Fibroblast of skin of abdomen (primary cell): Measurements from ENCODE around the gene IGSF3.

Experiments
- DNase-seq: peaks from one replicate; pipeline ENCODE4 v3.0.0-alpha.2; 2013

Gene IGSF3

GRCh38 chr1:116686175-116686574, 18.6 kb upstream of the IGSF3 start:
- DNase-seq = no peak

GRCh38 chr1:116684575-116684974, 17.0 kb upstream of the IGSF3 start:
- DNase-seq = no peak

GRCh38 chr1:116682641-116683221, 15.2 kb upstream of the IGSF3 start:
- DNase-seq = no peak

GRCh38 chr1:116681343-116681899, 13.9 kb upstream of the IGSF3 start:
- no peak for DNase-seq

DNA sequence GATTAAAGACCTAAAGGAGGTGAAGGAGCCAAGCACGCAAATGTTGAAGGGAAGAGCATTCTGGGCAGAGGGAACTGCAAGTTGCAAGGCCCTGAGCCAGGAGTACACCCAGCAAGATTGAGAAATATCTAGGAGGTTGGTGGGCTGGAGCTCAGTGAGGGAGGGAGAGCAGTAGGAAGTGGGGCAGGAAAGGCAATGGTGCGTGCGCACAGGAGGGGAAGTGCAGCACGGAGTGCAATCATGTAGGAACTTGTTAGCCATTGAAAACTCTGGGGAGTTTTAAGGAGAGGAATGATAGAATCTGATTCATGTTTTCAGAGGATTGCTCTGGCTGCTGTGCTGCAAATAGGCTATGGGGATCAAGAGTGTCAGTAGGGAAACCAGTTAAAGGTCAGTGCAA, 13.2 kb upstream of the IGSF3 start:
- no peak for DNase-seq

- no peak for DNase-seq
Observed at GRCh38 chr1:116679828-116680628, 12.5 kb upstream of the IGSF3 start.

DNA sequence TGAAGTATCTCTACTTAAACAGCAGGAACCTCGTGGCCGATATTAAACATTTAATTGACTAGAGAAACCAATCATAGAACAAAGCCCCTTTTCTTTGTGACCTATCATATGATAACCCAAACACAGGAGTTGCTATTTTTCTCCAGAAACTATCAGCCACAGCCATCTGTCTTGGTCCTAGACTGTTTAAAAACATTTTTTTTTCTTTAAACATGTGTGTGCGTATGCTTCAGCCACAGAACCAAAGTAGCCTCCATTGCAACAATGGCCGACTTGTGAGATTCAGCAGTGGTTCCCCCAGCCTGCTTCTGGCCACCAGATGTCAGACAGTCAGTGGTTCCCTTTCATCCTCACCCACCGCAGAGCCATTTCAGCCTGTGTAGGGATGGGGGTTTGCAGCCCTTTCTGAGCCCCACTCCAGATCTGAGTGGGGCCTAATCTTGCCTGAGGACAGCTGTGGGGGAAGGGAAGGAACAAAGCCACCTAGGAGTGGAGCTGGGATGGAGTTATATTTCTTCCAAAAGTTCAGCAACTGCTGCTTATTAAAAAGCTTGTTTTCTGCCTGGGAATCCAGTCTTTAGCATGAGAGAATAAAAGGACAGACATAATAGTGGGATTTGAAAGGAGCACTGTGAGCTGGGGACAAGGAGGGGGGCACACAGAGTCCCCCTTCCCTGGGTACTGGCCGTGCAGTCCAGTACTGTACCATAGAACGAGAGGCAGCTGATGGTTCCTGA, 11.7 kb upstream of the IGSF3 start:
- DNase-seq = peak; percentile 28

DNA sequence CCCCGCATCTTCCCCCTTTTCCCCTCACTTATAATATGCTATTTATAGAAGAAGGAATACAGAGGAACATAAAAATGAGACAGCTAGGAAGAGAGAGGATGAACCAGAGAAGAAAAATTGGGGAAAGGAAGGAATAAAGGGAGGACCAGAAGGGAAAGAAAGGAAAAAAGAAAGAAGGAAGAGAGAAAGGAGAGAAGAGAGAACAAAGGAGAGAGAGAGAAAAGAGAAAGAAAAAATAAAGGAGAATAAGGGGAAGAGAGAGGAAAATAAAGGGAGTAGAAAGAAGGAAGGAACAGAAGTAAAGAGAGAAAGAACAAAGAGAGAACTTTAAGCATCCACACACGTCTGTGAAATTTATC, 11.2 kb upstream of the IGSF3 start:
- no peak for DNase-seq

DNA sequence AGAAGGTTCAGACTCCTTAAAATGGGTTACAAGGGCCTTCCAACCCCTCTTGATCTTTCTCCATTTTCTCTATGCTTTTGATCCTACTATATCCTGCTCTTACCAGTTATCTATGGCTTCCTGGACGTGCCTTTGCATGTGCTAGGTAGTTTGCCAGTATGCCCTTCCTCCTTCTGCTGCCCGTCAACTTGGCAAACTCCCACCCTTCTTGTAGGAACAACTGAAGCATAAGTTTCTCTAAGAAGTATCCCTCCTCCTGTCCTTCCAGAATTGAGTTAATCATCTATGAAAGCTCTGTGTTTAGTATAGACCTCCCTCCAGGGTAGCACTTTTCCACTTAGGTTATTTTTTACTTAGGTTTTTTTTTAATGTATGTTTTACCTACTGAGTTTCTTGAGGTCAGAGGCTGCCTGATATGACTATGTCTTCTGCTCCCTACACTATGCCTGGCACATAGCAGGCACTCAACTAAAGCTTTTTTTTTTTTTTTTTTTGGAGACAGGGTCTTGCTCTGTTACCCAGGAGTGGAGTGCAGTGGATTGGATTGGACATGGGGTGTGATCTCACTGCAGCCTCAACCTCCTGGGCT, 10.0 kb upstream of the IGSF3 start:
- no peak for DNase-seq

GRCh38 chr1:116676291-116676690, 8.8 kb upstream of the IGSF3 start:
- no peak for DNase-seq

DNA sequence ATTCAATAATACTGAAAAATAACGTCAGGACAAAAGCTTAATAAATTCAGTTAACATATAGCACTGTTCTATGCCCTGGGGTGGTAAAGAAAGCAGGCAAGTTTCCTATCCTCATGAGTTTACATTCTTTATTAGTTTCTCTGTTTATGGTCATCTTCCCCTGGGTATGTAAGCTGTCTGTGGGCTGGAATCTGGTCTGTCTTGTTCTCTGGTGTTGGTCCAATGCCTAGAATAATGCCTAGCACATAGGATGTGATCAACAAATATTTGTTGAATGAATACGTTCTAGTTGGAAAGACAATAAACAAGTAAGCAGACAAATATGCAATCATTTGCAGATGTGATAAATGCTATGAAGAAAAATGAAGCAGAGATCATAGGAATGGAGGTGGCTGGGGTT, 7.2 kb upstream of the IGSF3 start:
- peak; percentile 23 for DNase-seq

- DNase-seq = peak; percentile 41
Observed at GRCh38 chr1:116674011-116674531, 6.5 kb upstream of the IGSF3 start.

DNA sequence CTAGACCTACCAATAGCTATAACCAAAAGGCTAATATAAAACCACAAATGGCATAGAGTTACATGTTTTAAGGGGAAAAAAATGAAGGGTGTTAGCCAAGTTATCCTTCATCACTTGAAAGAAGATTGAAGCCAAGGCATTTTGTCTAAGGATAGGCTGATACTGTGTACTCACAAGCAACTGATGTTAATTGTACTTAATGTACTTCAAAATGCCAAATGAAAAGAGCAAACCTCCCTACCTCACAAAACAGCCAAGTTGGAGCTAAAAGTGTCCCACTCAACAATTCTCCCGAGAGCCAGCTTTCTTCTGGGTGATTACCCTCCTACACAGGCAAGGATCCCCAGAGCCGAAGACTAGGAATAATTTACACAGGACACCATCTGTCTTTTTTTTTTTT, 4.4 kb upstream of the IGSF3 start:
- peak; percentile 20 for DNase-seq

GRCh38 chr1:116671072-116671760, 3.7 kb upstream of the IGSF3 start:
- DNase-seq = no peak

DNA sequence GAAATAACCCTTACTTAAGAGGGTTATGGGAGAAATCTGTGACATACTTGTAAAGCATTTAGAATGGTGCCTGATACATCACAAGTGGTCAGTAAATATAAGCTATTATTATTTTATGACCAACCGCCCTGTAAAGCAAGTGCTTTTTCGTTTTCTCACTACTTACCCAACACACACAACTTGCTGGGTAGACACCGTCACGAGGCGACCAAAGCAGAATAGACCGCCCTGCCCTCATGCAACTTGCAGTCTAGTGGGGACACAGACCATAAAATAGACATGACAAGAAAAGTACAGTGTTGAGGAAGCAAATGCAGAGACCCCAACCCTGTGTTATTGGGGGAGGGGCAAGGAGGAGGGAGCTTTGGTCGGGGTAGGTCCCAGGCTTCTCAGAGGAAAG, 744 bp upstream of the IGSF3 start:
- DNase-seq = no peak

DNA sequence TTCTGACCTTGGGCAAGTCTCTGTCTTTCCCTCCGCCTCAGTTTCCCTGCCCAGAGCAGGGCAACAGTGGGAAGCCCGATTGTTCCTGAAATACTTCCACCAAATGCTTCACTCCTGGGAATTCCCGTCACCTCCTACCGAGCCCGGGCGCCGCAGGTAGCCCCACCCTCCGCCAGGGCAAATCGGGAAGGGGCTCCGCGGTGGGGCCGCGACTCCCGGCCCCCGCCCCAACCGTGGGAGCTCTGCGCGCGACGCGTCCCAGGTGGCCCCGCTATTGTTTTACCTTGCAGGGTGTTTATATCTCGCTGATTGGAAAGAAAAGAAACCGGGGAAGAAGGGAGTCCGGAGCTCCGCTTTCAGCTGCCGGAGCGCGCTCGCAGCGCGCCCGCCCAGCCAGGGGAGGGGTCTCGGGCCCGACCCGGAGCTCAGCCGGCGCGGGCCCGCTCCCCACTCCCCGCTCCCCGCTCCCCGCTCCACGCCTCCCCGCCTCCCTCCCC, 407 bp downstream of the IGSF3 start:
- DNase-seq = no peak

- DNase-seq = no peak
Observed at GRCh38 chr1:116666187-116667077, 1.1 kb downstream of the IGSF3 start.

- DNase-seq = no peak
Observed at GRCh38 chr1:116664978-116665371, 2.6 kb downstream of the IGSF3 start.

DNA sequence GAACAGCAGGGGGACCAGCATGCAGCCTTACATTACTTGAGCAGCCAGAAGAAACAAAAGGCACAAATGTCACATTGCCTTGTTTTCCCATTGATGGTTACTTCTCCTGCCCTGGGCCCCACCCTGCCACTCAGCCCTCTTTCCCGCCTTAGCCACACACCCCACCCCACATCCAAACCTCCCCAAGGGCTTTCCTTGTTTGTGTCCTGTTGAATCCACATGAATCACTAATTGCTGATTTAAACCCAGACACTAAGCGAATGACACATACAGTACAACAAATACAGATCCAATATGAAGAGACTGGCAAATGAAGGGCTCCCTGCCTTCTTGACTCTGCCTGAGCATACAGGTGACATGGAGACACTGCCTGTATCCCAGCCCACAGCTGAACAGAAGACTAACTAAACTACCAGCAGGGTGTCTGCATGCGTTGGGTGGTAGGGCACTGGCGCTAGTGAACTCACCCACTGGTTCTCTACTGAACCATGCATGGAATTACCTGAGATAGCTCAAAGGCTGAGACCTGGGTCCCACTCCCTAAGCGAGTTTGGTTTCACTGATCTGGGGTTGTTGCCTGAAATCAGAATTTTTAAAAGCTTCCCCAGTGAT, 3.1 kb downstream of the IGSF3 start:
- DNase-seq = no peak

- DNase-seq = no peak
Observed at GRCh38 chr1:116663821-116664220, 3.7 kb downstream of the IGSF3 start.

DNA sequence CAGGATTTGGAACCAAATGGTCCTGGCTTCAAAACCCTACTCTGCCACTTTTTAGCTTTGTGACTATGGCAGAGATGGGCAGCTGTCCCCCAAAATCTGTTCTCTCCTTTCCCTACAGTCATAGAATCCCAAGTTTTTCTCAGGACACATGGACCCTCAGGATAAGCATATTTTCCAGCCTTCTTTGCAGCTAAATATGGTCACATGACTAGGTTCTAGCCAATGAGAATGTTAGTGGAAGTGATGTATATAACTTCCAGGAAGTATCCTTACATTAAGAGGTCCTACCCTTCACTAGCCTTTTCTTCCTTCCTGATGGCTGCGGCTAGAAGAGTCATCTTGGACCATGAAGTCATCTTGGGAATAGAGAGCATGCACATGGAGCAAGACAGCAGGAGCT, 5.9 kb downstream of the IGSF3 start:
- no peak for DNase-seq
